NCI-H69 (cell line): Measurements from ENCODE around the gene ERGIC1.

Experiments used
- DNase-seq: peaks from one replicate; lab custom pipeline; 2025; lab: John Stamatoyannopoulos, UW

ERGIC1 gene

GRCh38 chr5:172828911-172829431 is 5.1 kb upstream of the ERGIC1 start:
- DNase-seq: no peak

- peak; percentile 58 for DNase-seq
These were observed 3.7 kb upstream of the ERGIC1 start for GRCh38 chr5:172830275-172830799.

GRCh38 chr5:172830876-172831662 is 3.0 kb upstream of the ERGIC1 start:
- DNase-seq: peak; percentile 53

GRCh38 chr5:172832383-172833315 is 1.4 kb upstream of the ERGIC1 start:
- DNase-seq: no peak

- no peak for DNase-seq
These were observed 722 bp upstream of the ERGIC1 start for GRCh38 chr5:172833372-172833685.

GRCh38 chr5:172834415-172835289 is 601 bp downstream of the ERGIC1 start:
- DNase-seq: peak; percentile 59

GRCh38 chr5:172835290-172835993 is 1.4 kb downstream of the ERGIC1 start:
- no peak for DNase-seq

- DNase-seq: no peak
These were observed 1.9 kb downstream of the ERGIC1 start for GRCh38 chr5:172835994-172836356.

- peak; percentile 96 for DNase-seq
These were observed 3.6 kb downstream of the ERGIC1 start for GRCh38 chr5:172837640-172838039.

- DNase-seq: no peak
These were observed 4.3 kb downstream of the ERGIC1 start for GRCh38 chr5:172838151-172838875.

GRCh38 chr5:172839669-172840431 is 5.8 kb downstream of the ERGIC1 start:
- no peak for DNase-seq

GRCh38 chr5:172840432-172841154 is 6.5 kb downstream of the ERGIC1 start:
- peak; percentile 61 for DNase-seq

GRCh38 chr5:172841256-172841655 is 7.2 kb downstream of the ERGIC1 start:
- DNase-seq: peak; percentile 68

GRCh38 chr5:172843825-172844576 is 9.9 kb downstream of the ERGIC1 start:
- no peak for DNase-seq

GRCh38 chr5:172844577-172844838 is 10.5 kb downstream of the ERGIC1 start:
- DNase-seq: no peak

GRCh38 chr5:172845154-172845553 is 11.1 kb downstream of the ERGIC1 start:
- no peak for DNase-seq

- DNase-seq: no peak
These were observed 11.5 kb downstream of the ERGIC1 start for GRCh38 chr5:172845576-172845975.

GRCh38 chr5:172846249-172846648 is 12.2 kb downstream of the ERGIC1 start:
- no peak for DNase-seq
